Subcutaneous abdominal adipose tissue (tissue), 5 donors: ENCODE data around the gene ACSF3.

Experiments used
- H3K27ac ChIP-seq: one replicate; pipeline ENCODE4 v1.7.0; 2013; ENCODE audit warnings: low read depth, mild to moderate bottlenecking, inconsistent platforms, low read length, moderate library complexity
- H3K27me3 ChIP-seq, 5 donors: one replicate each; pipeline ENCODE4 v1.7.0; 2013; ENCODE audit warnings: low read length in 5 of 5, inconsistent platforms in 1 of 5; ENCODE audit not compliant: control insufficient read depth in 5 of 5, insufficient read depth in 4 of 5
- H3K36me3 ChIP-seq, 5 donors: one replicate each; pipeline ENCODE4 v1.7.0; 2013; ENCODE audit warnings: low read length in 5 of 5; ENCODE audit not compliant: control insufficient read depth in 5 of 5, insufficient read depth in 5 of 5
- H3K4me1 ChIP-seq, 5 donors: one replicate each; pipeline ENCODE4 v1.7.0; 2013; ENCODE audit warnings: low read length in 5 of 5, mild to moderate bottlenecking in 3 of 5, moderate library complexity in 1 of 5; ENCODE audit not compliant: control insufficient read depth in 5 of 5, insufficient read depth in 5 of 5
- H3K4me3 ChIP-seq, 5 donors: one replicate each; pipeline ENCODE4 v1.7.0; 2013; ENCODE audit warnings: low read length in 5 of 5, low read depth in 1 of 5
- H3K9ac ChIP-seq, 5 donors: one replicate each; pipeline ENCODE4 v1.7.0; 2013; ENCODE audit warnings: low read length in 5 of 5, mild to moderate bottlenecking in 4 of 5, moderate library complexity in 3 of 5
- H3K9me3 ChIP-seq, 5 donors: one replicate each; pipeline ENCODE4 v1.7.0; 2013; ENCODE audit warnings: low read length in 5 of 5; ENCODE audit not compliant: control insufficient read depth in 5 of 5
- donor health status: healthy.
- donor health status: healthy.
- donor health status: healthy.
- donor health status: healthy.
- donor health status: healthy.

ACSF3 gene

GRCh38 chr16:89150090-89150835 lies 56.6 kb downstream of the ACSF3 start:
- Histone ChIP-seq H3K27ac (no peak overlapping the region), H3K36me3 (peaks cover 3 to 63% (median 40%) of the 10 kb centered on the region in 5 donors), H3K4me3 (no peak overlapping the region), H3K9me3 (peaks cover 0 to 6% (median 0%) of the 10 kb centered on the region in 5 donors), H3K27me3 (no peaks in the 10 kb centered on the region), H3K9ac (no peak overlapping the region), H3K4me1 (peaks cover 3 to 12% (median 10%) of the 10 kb centered on the region in 5 donors)

DNA sequence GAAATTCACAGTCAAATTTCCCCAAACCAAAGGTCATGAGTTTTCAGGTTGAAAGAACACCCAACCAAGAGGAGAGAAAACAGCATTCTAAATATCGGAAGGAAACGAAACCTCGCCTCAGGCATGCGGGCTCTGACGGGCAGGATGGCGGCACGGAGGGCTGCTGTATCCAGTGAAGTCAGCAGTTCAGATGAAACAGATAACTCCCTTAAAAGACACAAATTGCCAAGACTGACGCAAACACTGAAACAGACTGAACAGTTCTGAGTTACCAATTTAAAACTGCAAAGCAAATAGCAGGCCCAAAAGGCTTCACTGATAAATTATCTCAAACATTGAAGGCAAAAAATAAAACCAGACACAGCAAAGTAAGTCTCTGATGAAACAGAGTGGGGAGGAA lies 57.3 kb downstream of the ACSF3 start:
- Histone ChIP-seq H3K9ac (no peak overlapping the region), H3K27ac (no peak overlapping the region), H3K4me3 (no peak overlapping the region), H3K4me1 (peaks cover 10 to 18% (median 17%) of the 10 kb centered on the region in 5 donors), H3K27me3 (no peaks in the 10 kb centered on the region), H3K36me3 (peaks cover 3 to 55% (median 33%) of the 10 kb centered on the region in 5 donors), H3K9me3 (peaks cover 0 to 6% (median 0%) of the 10 kb centered on the region in 5 donors)

- Histone ChIP-seq H3K27me3 (no peaks in the 10 kb centered on the region), H3K27ac (no peak overlapping the region), H3K4me1 (peaks cover 10 to 33% (median 31%) of the 10 kb centered on the region in 5 donors), H3K9ac (no peak overlapping the region), H3K36me3 (peaks cover 3 to 44% (median 25%) of the 10 kb centered on the region in 5 donors), H3K4me3 (no peak overlapping the region), H3K9me3 (peaks cover 0 to 6% (median 0%) of the 10 kb centered on the region in 5 donors)
Measured at GRCh38 chr16:89152831-89153700, 59.4 kb downstream of the ACSF3 start.

DNA sequence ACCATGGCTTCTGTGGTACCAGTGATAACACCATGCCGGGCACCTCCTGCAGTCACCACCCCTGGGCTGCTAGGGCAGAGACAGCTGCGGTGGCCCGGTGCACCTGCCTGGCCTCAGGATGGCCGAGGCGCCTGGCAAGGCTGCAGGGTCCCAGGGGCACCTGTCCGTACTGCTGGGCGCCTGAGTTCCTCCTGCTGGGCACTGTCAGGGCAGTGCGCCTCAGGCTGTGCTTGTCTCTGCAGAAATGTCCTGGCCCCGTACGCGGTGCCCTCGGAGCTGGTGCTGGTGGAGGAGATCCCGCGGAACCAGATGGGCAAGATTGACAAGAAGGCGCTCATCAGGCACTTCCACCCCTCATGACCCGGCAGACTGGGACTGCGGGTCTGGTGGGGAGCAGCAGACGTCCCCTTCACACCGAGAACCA lies 60.2 kb downstream of the ACSF3 start:
- Histone ChIP-seq H3K27ac (no peak overlapping the region), H3K9ac (no peak overlapping the region), H3K36me3 (peaks cover 3 to 39% (median 23%) of the 10 kb centered on the region in 5 donors), H3K4me3 (no peak overlapping the region), H3K4me1 (peaks cover 10 to 33% (median 31%) of the 10 kb centered on the region in 5 donors), H3K9me3 (peaks cover 0 to 6% (median 0%) of the 10 kb centered on the region in 5 donors), H3K27me3 (no peaks in the 10 kb centered on the region)

DNA sequence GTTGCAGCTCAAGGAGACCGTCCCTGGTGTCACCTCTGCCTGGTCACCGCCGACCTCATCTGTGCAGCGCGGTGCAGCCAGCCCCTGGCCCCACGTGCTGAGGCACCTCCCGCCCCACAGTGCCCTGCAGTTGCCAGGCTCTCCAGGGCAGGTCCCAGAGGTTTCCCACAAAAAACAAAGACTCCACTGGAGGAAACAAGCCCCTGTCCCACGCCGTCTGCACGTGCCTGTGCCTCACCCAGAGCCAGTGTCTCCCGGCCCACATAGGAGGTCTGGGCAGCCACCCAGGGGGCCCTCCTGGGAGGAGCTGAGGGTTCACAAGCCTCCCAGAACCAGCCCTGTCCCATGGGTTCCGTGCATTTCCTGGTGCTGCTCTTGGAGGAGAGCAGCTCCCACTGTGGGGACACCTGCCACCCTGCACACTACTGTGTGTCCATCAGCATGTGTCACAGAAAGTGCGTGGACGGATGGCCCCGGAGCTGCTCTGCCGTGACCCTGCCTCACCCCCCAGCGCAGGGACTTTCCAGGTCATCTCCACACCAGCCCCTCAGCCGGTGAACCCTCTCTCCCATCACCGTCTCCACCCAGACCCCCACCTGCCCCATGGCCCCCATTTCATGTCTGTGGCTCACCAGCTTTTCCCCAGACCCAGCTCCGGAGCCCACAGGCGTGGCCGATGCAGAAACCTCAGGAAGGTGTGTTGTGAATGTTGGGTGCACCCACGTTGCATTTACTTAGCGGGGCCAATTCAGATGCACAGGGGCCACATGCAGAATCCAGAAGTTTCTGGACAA lies 60.9 kb downstream of the ACSF3 start:
- Histone ChIP-seq H3K4me1 (peaks cover 10 to 33% (median 31%) of the 10 kb centered on the region in 5 donors), H3K36me3 (peaks cover 3 to 33% (median 21%) of the 10 kb centered on the region in 5 donors), H3K27me3 (peaks cover 0 to 4% (median under 1%) of the 10 kb centered on the region in 5 donors), H3K4me3 (peak overlapping the region in 1 of 5 donors; percentile 14), H3K27ac (no peak overlapping the region), H3K9ac (no peak overlapping the region), H3K9me3 (peaks cover 0 to 2% (median 0%) of the 10 kb centered on the region in 5 donors)

DNA sequence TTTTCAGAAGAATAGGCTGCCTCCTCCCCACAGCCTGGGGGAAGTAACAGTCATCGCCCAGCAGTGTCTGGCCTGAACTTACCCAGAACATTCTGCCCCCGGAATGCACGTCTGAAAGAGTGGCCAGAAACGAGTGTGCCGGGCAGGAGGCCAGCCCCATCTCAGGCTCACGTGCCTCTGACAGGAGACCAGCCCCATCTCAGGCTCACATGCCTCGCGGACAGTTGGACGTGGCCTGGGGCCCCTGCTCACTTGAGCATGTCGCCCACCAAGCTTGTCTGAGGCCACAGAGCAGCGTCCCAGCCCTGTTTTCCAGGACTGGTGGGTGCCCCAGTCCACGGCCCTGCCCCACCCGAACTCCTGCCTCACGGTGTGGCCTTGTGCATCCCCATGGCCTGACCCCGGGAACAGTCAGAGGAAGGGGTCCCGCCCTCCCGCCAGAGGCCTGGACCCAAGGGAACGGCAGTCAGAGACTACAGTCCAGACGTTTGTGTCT lies 61.6 kb downstream of the ACSF3 start:
- H3K27ac ChIP-seq: no peak overlapping the region
- peaks cover 3 to 27% (median 16%) of the 10 kb centered on the region in 5 donors for H3K36me3 ChIP-seq
- no peaks in the 10 kb centered on the region for H3K9me3 ChIP-seq
- H3K9ac ChIP-seq: no peak overlapping the region
- H3K4me1 ChIP-seq: peaks cover 10 to 33% (median 31%) of the 10 kb centered on the region in 5 donors
- H3K27me3 ChIP-seq: peaks cover 0 to 9% (median 2%) of the 10 kb centered on the region in 5 donors
- H3K4me3 ChIP-seq: peak overlapping the region in 1 of 5 donors; percentile 2

DNA sequence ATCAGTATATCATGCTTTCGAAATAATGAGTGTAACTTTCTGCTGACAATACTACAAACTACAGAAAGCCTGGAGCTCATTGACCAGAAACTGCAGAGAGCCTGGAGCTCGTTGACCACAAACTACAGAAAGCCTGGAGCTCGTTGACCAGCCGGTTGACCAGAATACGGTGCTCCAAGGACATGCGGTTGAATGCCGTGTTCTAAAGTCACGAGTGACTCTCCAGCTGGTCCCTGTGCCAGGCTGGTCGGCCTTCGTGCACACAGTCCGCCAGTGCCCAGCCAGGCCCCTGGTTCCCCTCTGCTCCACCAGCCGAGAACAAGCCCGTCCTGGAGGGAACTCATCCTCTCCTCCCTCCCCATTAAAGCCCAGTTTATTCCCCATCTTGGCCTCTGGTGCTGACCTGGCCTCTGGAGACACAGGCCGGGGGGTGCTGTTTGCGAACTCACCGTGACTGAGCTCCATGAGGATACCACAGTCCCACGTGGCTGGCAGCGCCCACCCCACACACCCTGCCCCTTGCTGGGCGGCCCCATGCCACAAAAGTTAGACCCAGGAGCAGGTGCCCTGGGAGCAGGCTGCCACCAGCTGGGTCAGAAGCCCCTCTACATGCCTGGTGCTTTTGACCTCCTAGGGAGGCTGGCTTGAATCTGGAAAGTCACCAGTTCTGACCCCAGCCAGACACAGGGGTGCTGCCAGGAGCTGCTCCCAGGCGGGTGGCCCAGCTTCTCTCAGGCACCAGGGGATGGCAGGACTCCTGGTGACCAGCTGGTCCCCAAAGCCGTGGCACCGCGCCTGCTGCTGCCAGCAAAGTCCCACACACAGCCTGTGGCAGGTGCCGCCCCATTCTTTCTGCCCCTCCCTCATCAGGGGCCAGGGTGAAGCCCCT lies 62.4 kb downstream of the ACSF3 start:
- peak overlapping the region in 2 of 5 donors; percentile 38 to 60 for H3K9ac ChIP-seq
- peak overlapping the region; percentile 46 for H3K27ac ChIP-seq

DNA sequence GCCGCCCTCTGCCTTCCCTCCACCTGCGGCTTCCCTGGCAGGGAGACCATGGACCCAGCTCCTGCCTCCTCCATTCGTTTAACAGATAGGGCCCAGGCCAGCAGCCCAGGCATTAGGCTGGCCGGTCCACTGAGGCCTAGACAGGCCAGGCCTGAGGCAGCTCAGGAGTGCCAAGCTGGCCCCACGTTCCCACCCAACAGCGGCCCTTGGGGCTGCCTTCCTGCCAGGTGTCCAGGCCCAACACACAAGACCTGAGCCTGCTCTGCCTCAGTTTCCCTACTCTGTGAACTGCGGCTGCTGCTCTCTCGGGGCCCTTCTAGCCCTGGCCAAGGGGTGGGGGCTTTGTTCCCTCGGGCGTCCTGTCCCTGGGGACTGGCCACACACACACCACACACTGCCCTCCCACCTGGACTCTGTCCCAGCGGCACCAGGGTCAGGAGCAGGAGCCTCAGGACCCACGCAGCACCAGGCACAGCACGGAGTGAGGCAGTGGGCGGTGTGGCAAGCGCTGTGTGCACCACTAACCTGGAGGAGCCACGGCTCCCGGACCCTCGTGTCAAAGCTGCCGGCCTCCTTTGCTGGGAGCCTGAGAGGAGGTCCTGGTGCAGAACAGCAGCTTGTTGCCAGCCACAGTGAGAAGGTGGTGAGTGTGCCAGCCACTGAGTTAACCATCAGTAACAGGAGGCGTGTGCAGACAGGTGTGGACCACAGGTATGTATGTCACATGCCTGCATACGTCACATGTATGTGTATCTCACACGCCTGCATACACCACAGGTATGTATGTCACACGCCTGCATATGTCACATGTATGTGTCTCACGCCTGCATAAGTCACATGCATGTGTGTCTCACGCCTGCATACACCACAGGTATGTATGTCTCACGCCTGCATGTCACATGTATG lies 63.3 kb downstream of the ACSF3 start:
- Histone ChIP-seq H3K4me3 (no peak overlapping the region), H3K9me3 (no peaks in the 10 kb centered on the region), H3K4me1 (peaks cover 10 to 33% (median 31%) of the 10 kb centered on the region in 5 donors), H3K36me3 (peaks cover 0 to 11% (median 1%) of the 10 kb centered on the region in 5 donors), H3K9ac (peak overlapping the region in 1 of 5 donors; percentile 60), H3K27ac (no peak overlapping the region), H3K27me3 (peaks cover 1 to 21% (median 15%) of the 10 kb centered on the region in 5 donors)

More for the DNA sequence above, 62.4 kb downstream of the ACSF3 start:
- H3K36me3 ChIP-seq: peaks cover 2 to 18% (median 8%) of the 10 kb centered on the region in 5 donors
- no peaks in the 10 kb centered on the region for H3K9me3 ChIP-seq
- H3K4me3 ChIP-seq: no peak overlapping the region
- H3K4me1 ChIP-seq: peaks cover 10 to 33% (median 31%) of the 10 kb centered on the region in 5 donors
- H3K27me3 ChIP-seq: peaks cover 0 to 12% (median 6%) of the 10 kb centered on the region in 5 donors
